Upper lobe of left lung (tissue), 6 donors: ENCODE results near the gene ZNF444. TPM values are rescaled to one million over a fixed set of nuclear protein-coding genes. Genes with fewer than 3 reads are reported as not detected.
A peak's percentile ranks its signal among the peaks of the same experiment; 100 is the strongest.

Experiments
- ATAC-seq, 2 donors: fragments of 200-7000 bp; cut with Tn5 transposase; one replicate each; pipeline ENCODE4 v1.9.1; 2022; ENCODE audit warnings: mild to moderate bottlenecking in 2 of 2, moderate library complexity in 2 of 2; ENCODE audit not compliant: low FRiP score in 2 of 2
- DNase-seq, 2 donors: peaks; one replicate each; pipeline ENCODE4 v3.0.0-alpha.2; 2019 to 2020
- H3K27ac ChIP-seq, 4 donors: fragments of 200-600 bp; sonication (generic); one replicate each; pipeline ENCODE4 v1.5.1; 2016 to 2019
- H3K27me3 ChIP-seq, 4 donors: fragments of 200-600 bp; sonication (generic); one replicate each; pipeline ENCODE4 v1.5.1; 2017 to 2019
- H3K36me3 ChIP-seq, 4 donors: fragments of 200-600 bp; sonication (generic); one replicate each; pipeline ENCODE4 v1.5.1; 2016 to 2019
- H3K4me1 ChIP-seq, 4 donors: fragments of 200-600 bp; sonication (generic); one replicate each; pipeline ENCODE4 v1.5.1; 2018 to 2019
- H3K4me3 ChIP-seq, 4 donors: fragments of 200-600 bp; sonication (generic); one replicate each; pipeline ENCODE4 v1.5.1; 2017 to 2019; ENCODE audit warnings: mild to moderate bottlenecking in 2 of 4, moderate library complexity in 1 of 4
- H3K9me3 ChIP-seq, 4 donors: fragments of 200-600 bp; sonication (generic); one replicate each; pipeline ENCODE4 v1.5.1; 2018 to 2019
- CTCF ChIP-seq, 6 experiments: fragments of 450-650 bp in 4 of 6; fragments of 200-600 bp in 2 of 6; sonication (generic) in 2 of 6; IDR thresholded peaks; one replicate each; pipeline ENCODE4 v1.5.1; 2016 to 2019; ENCODE audit warnings: antibody characterized with exemption in 6 of 6
- EP300 ChIP-seq, 4 donors: sonication (generic); formaldehyde crosslinking; IDR thresholded peaks; one replicate each; pipeline ENCODE4 v1.5.1; 2017; ENCODE audit warnings: antibody characterized with exemption in 4 of 4, control low read depth in 2 of 4
- POLR2A ChIP-seq, 4 donors: fragments of 450-650 bp; IDR thresholded peaks; one replicate each; pipeline ENCODE4 v1.5.1; 2016 to 2017; ENCODE audit warnings: antibody characterized with exemption in 4 of 4, mild to moderate bottlenecking in 2 of 4
- POLR2AphosphoS5 ChIP-seq, 2 donors: sonication (generic); formaldehyde crosslinking; IDR thresholded peaks; one replicate each; pipeline ENCODE4 v1.5.1; 2017; ENCODE audit warnings: antibody characterized with exemption in 2 of 2
- WGBS, 2 donors: methylation state at CpG; one replicate each; pipeline ENCODE4 v1.1.5; 2017 to 2018; 5-methylcytosine and 5-hydroxymethylcytosine counted together
- total RNA-seq, 6 donors: library from RNA; depleted of rRNA in 4 of 6; stranded (reverse); fragments of >200 nt in 4 of 6; gene quantifications; one replicate each; pipeline versions ENCODE4 v1.1.0 to v1.2.1, GENCODE V29; 2016 to 2021
- donor health status: DM: no; HTN: no; CAD: no; lungs with moderate emphysema.
- donor health status: DM: no; HTN: yes; CAD: no; lungs with severe emphysema.

ZNF444 gene
- total RNA-seq, 6 donors from 2014 or later = 29.2 to 131 (median 61.3) TPM

GRCh38 chr19:56121180-56122167 is 19.6 kb upstream of the ZNF444 start, which contains the start of gene ZNF787:
ZNF787 (minus strand) TSS chr19:56121295; CDS start chr19:56103217, 18,078 bp downstream.
- Histone ChIP-seq H3K27me3 (no peaks in the 10 kb centered on the region), H3K36me3 (peaks cover 0 to 4% (median 0%) of the 10 kb centered on the region in 4 donors), H3K4me3 (peak within 1 kb of the TSS; percentile 66 to 95 (median 90)), H3K4me1 (peaks cover 29 to 48% (median 36%) of the 10 kb centered on the region in 4 donors), H3K27ac (peak within 1 kb of the TSS; percentile 93 to 99 (median 95)), H3K9me3 (no peaks in the 10 kb centered on the region)
- DNase-seq (peak; percentile 97 to 99), ATAC-seq (peak; percentile 96 to 98)
- TF ChIP-seq POLR2A (IDR thresholded peaks at IDR 0.05) = peak in 2 of 4 donors; percentile 51 to 75
- TF ChIP-seq CTCF (IDR thresholded peaks at IDR 0.05) = peak in 2 of 6 experiments; percentile 20 to 23
- peak; percentile 85 for TF ChIP-seq POLR2AphosphoS5 (IDR thresholded peaks at IDR 0.05)
- TF ChIP-seq EP300 (IDR thresholded peaks at IDR 0.05) = peak in 1 of 4 donors; percentile 37
- 12 to 14% methylated on average over 27 to 33 of the region's 74 CpGs for WGBS, 2 donors

GRCh38 chr19:56123266-56123891 is 17.7 kb upstream of the ZNF444 start:
- WGBS, 2 donors = 82 to 87% methylated on average over 16 of the region's 16 CpGs
- TF ChIP-seq EP300 (IDR thresholded peaks at IDR 0.05) = no peak
- no peak for TF ChIP-seq POLR2AphosphoS5 (IDR thresholded peaks at IDR 0.05)
- no peak for TF ChIP-seq CTCF (IDR thresholded peaks at IDR 0.05)
- no peak for TF ChIP-seq POLR2A (IDR thresholded peaks at IDR 0.05)
- Histone ChIP-seq H3K36me3 (peaks cover 0 to 1% (median 0%) of the 10 kb centered on the region in 4 donors), H3K27ac (peak overlapping the region in 2 of 4 donors; percentile 18 to 44), H3K4me3 (no peak overlapping the region), H3K27me3 (no peaks in the 10 kb centered on the region), H3K9me3 (no peaks in the 10 kb centered on the region), H3K4me1 (peaks cover 19 to 28% (median 25%) of the 10 kb centered on the region in 4 donors)
- no peak for DNase-seq
- ATAC-seq = no peak

- DNase-seq (no peak), ATAC-seq (no peak)
- Histone ChIP-seq H3K4me1 (peaks cover 7 to 17% (median 13%) of the 10 kb centered on the region in 4 donors), H3K27me3 (no peaks in the 10 kb centered on the region), H3K4me3 (no peak overlapping the region), H3K9me3 (no peaks in the 10 kb centered on the region), H3K36me3 (no peaks in the 10 kb centered on the region), H3K27ac (no peak overlapping the region)
- no peak for TF ChIP-seq CTCF (IDR thresholded peaks at IDR 0.05)
- TF ChIP-seq POLR2AphosphoS5 (IDR thresholded peaks at IDR 0.05) = no peak
- TF ChIP-seq EP300 (IDR thresholded peaks at IDR 0.05) = no peak
- TF ChIP-seq POLR2A (IDR thresholded peaks at IDR 0.05) = no peak
- WGBS, 2 donors = 82 to 84% methylated on average over 4 of the region's 4 CpGs
Measured at GRCh38 chr19:56124578-56124977, 16.5 kb upstream of the ZNF444 start.

GRCh38 chr19:56125806-56126590 is 15.1 kb upstream of the ZNF444 start:
- WGBS, 2 donors = 65 to 73% methylated on average over 13 to 16 of the region's 16 CpGs
- TF ChIP-seq EP300 (IDR thresholded peaks at IDR 0.05) (no peak), CTCF (IDR thresholded peaks at IDR 0.05) (no peak), POLR2AphosphoS5 (IDR thresholded peaks at IDR 0.05) (no peak), POLR2A (IDR thresholded peaks at IDR 0.05) (no peak)
- Histone ChIP-seq H3K9me3 (no peaks in the 10 kb centered on the region), H3K27ac (no peak overlapping the region), H3K4me1 (peaks cover 4 to 6% (median 6%) of the 10 kb centered on the region in 4 donors), H3K27me3 (no peaks in the 10 kb centered on the region), H3K4me3 (no peak overlapping the region), H3K36me3 (no peaks in the 10 kb centered on the region)
- DNase-seq (no peak), ATAC-seq (no peak)
